ENCODE data around the gene NFATC1.

DNA sequence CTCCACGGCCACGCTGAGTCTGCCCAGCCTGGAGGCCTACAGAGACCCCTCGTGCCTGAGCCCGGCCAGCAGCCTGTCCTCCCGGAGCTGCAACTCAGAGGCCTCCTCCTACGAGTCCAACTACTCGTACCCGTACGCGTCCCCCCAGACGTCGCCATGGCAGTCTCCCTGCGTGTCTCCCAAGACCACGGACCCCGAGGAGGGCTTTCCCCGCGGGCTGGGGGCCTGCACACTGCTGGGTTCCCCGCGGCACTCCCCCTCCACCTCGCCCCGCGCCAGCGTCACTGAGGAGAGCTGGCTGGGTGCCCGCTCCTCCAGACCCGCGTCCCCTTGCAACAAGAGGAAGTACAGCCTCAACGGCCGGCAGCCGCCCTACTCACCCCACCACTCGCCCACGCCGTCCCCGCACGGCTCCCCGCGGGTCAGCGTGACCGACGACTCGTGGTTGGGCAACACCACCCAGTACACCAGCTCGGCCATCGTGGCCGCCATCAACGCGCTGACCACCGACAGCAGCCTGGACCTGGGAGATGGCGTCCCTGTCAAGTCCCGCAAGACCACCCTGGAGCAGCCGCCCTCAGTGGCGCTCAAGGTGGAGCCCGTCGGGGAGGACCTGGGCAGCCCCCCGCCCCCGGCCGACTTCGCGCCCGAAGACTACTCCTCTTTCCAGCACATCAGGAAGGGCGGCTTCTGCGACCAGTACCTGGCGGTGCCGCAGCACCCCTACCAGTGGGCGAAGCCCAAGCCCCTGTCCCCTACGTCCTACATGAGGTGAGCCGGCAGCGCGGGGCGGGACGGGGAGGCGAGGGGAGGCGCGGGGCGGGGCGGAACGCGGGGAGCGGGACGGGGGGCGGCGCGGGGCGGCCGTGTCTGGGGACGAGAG, 15.2 kb downstream of the NFATC1 start:
- TF ChIP-seq, protein P1, sequence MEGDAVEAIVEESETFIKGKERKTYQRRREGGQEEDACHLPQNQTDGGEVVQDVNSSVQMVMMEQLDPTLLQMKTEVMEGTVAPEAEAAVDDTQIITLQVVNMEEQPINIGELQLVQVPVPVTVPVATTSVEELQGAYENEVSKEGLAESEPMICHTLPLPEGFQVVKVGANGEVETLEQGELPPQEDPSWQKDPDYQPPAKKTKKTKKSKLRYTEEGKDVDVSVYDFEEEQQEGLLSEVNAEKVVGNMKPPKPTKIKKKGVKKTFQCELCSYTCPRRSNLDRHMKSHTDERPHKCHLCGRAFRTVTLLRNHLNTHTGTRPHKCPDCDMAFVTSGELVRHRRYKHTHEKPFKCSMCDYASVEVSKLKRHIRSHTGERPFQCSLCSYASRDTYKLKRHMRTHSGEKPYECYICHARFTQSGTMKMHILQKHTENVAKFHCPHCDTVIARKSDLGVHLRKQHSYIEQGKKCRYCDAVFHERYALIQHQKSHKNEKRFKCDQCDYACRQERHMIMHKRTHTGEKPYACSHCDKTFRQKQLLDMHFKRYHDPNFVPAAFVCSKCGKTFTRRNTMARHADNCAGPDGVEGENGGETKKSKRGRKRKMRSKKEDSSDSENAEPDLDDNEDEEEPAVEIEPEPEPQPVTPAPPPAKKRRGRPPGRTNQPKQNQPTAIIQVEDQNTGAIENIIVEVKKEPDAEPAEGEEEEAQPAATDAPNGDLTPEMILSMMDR (IDR thresholded peaks at IDR 0.05): no peak
- TF ChIP-seq POLR2AphosphoS5 (IDR thresholded peaks at IDR 0.05; ENCODE audit: low read depth, low read length) (no peak), EP300 (IDR thresholded peaks at IDR 0.05; ENCODE audit: borderline replicate concordance in 1 of 2, low read depth in 1 of 2, low read length in 1 of 2) (no peak), MXI1 (IDR thresholded peaks at IDR 0.05; ENCODE audit: low read depth, low read length) (no peak), NFIC (IDR thresholded peaks at IDR 0.05; ENCODE audit: borderline replicate concordance) (no peak), FOSL2 (IDR thresholded peaks at IDR 0.05; ENCODE audit: borderline replicate concordance, low read depth) (no peak), TEAD4 (IDR thresholded peaks at IDR 0.05; ENCODE audit: borderline replicate concordance, insufficient read depth) (no peak), EZH2phosphoT487 (IDR thresholded peaks at IDR 0.05; ENCODE audit: borderline replicate concordance, low read depth) (no peak), TCF12 (IDR thresholded peaks at IDR 0.05) (no peak)
- TF ChIP-seq, protein P2, sequence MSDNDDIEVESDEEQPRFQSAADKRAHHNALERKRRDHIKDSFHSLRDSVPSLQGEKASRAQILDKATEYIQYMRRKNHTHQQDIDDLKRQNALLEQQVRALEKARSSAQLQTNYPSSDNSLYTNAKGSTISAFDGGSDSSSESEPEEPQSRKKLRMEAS (IDR thresholded peaks at IDR 0.05; ENCODE audit: low read depth): no peak
